GM18909 (cell line): Measurements from ENCODE around the gene TRAFD1.

Source experiments
- ATAC-seq: cut with Tn5 transposase; IDR thresholded peaks from one replicate; pipeline ENCODE4 v1.9.1; 2021; ENCODE audit warnings: mild to moderate bottlenecking; ENCODE audit not compliant: unreplicated experiment, poor library complexity

TRAFD1 gene

GRCh38 chr12:112194601-112195247 lies 69.4 kb downstream of the TRAFD1 start:
- no peak for ATAC-seq

- no peak for ATAC-seq
These were observed 71.0 kb downstream of the TRAFD1 start for GRCh38 chr12:112196196-112196875.

- ATAC-seq = no peak
These were observed 72.9 kb downstream of the TRAFD1 start for GRCh38 chr12:112198120-112198733.

GRCh38 chr12:112199136-112199535 lies 73.8 kb downstream of the TRAFD1 start:
- ATAC-seq = no peak
